MM.1S (cell line): ENCODE measurements around the gene G6PD.

ENCODE experiments used
- DNase-seq: peaks from one replicate; pipeline ENCODE4 v3.0.0-alpha.2; 2015
- H2AFZ ChIP-seq: fragments of 300-600 bp; sonication (generic); 2 replicates; pipeline ENCODE4 v1.6.0; 2016; ENCODE audit warnings: antibody characterized with exemption, low read length
- H3F3A ChIP-seq: fragments of 300-600 bp; sonication (generic); 2 replicates; pipeline ENCODE4 v1.6.1; 2016; ENCODE audit warnings: mild to moderate bottlenecking, antibody characterized with exemption, low read length, moderate library complexity, mixed read lengths; ENCODE audit not compliant: insufficient read depth
- H3K27ac ChIP-seq: fragments of 300-600 bp; sonication (generic); 2 replicates; pipeline ENCODE4 v1.5.1; 2016; ENCODE audit warnings: mild to moderate bottlenecking, low read length
- H3K27me3 ChIP-seq: fragments of 300-600 bp; sonication (generic); replicated peaks from 2 replicates; pipeline ENCODE4 v1.6.0; 2016; ENCODE audit warnings: low read length; ENCODE audit not compliant: insufficient read depth
- H3K36me3 ChIP-seq: fragments of 300-600 bp; sonication (generic); replicated peaks from 2 replicates; pipeline ENCODE4 v1.6.1; 2016; ENCODE audit warnings: mild to moderate bottlenecking, low read length, mixed read lengths; ENCODE audit not compliant: insufficient read depth
- H3K4me1 ChIP-seq: fragments of 300-600 bp; sonication (generic); 2 replicates; pipeline ENCODE4 v1.6.1; 2016; ENCODE audit warnings: low read length, mixed read lengths
- H3K4me2 ChIP-seq: fragments of 300-600 bp; sonication (generic); 2 replicates; pipeline ENCODE4 v1.6.0; 2016; ENCODE audit warnings: low read depth, low read length
- H3K4me3 ChIP-seq: fragments of 300-600 bp; sonication (generic); 2 replicates; pipeline ENCODE4 v1.5.1; 2016; ENCODE audit warnings: low read length, mixed read lengths
- H3K79me2 ChIP-seq: fragments of 300-600 bp; sonication (generic); 2 replicates; pipeline ENCODE4 v1.6.1; 2016; ENCODE audit warnings: mixed run types, low read length, mixed read lengths
- H3K9ac ChIP-seq: fragments of 300-600 bp; sonication (generic); 2 replicates; pipeline ENCODE4 v1.6.1; 2016; ENCODE audit warnings: low read length, mixed read lengths
- H3K9me2 ChIP-seq: fragments of 300-600 bp; sonication (generic); replicated peaks from 2 replicates; pipeline ENCODE4 v1.6.1; 2016; ENCODE audit warnings: mild to moderate bottlenecking, low read length, mixed read lengths; ENCODE audit not compliant: insufficient read depth
- H3K9me3 ChIP-seq: fragments of 300-600 bp; sonication (generic); replicated peaks from 2 replicates; pipeline ENCODE4 v1.6.1; 2016; ENCODE audit warnings: mild to moderate bottlenecking, low read length, mixed read lengths; ENCODE audit not compliant: insufficient read depth
- H4K20me1 ChIP-seq: fragments of 300-600 bp; sonication (generic); 2 replicates; pipeline ENCODE4 v1.6.1; 2016; ENCODE audit warnings: mild to moderate bottlenecking, low read length, moderate library complexity, mixed read lengths; ENCODE audit not compliant: insufficient read depth
- EZH2 ChIP-seq: fragments of 300-600 bp; sonication (generic); optimal IDR thresholded peaks from 2 replicates; pipeline ENCODE3; 2017; ENCODE audit warnings: low read depth, mild to moderate bottlenecking, antibody characterized with exemption, low read length, mixed read lengths
- EZH2phosphoT487 ChIP-seq: fragments of 300-600 bp; sonication (generic); IDR thresholded peaks from 2 replicates; pipeline ENCODE4 v1.6.1; 2018; ENCODE audit warnings: antibody characterized with exemption, low read length
- TF ChIP-seq, protein P1 (sequence below): fragments of 300-600 bp; sonication (generic); IDR thresholded peaks from 2 replicates; pipeline ENCODE4 v1.5.1; 2016; ENCODE audit warnings: antibody characterized with exemption, low read length, mixed read lengths

G6PD gene

GRCh38 chrX:154546354-154547244 is at the start of gene G6PD:
Gene G6PD, minus strand, starts transcription at chrX:154546846. Its CDS starts 691 bp downstream, at chrX:154546155.
- Histone ChIP-seq H4K20me1 (no peaks in the 10 kb centered on the region), H3K27me3 (no peaks in the 10 kb centered on the region), H3K27ac (peak within 1 kb of the TSS; percentile 85), H3K9me2 (no peaks in the 10 kb centered on the region), H3K79me2 (peaks cover 38% of the 10 kb centered on the region), H3K4me1 (0 out of 2 replicates have a peak, but pooled peaks cover 4% of the 10 kb centered on the region), H2AFZ (peak within 1 kb of the TSS; percentile 77), H3K9ac (peak within 1 kb of the TSS; percentile 74), H3K36me3 (no peaks in the 10 kb centered on the region), H3K4me2 (peak within 1 kb of the TSS; percentile 94), H3K4me3 (peak within 1 kb of the TSS; percentile 94), H3F3A (no peaks in the 10 kb centered on the region), H3K9me3 (no peaks in the 10 kb centered on the region)
- TF ChIP-seq, protein P1, sequence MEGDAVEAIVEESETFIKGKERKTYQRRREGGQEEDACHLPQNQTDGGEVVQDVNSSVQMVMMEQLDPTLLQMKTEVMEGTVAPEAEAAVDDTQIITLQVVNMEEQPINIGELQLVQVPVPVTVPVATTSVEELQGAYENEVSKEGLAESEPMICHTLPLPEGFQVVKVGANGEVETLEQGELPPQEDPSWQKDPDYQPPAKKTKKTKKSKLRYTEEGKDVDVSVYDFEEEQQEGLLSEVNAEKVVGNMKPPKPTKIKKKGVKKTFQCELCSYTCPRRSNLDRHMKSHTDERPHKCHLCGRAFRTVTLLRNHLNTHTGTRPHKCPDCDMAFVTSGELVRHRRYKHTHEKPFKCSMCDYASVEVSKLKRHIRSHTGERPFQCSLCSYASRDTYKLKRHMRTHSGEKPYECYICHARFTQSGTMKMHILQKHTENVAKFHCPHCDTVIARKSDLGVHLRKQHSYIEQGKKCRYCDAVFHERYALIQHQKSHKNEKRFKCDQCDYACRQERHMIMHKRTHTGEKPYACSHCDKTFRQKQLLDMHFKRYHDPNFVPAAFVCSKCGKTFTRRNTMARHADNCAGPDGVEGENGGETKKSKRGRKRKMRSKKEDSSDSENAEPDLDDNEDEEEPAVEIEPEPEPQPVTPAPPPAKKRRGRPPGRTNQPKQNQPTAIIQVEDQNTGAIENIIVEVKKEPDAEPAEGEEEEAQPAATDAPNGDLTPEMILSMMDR = no peak
- no peak for TF ChIP-seq EZH2phosphoT487
- TF ChIP-seq EZH2 = no peak
- DNase-seq = peak; percentile 72

- H3K4me3 ChIP-seq = no peak overlapping the region
- no peaks in the 10 kb centered on the region for H3F3A ChIP-seq
- no peaks in the 10 kb centered on the region; the same call in 1 of the 2 replicates for H3K27me3 ChIP-seq
- H4K20me1 ChIP-seq = no peaks in the 10 kb centered on the region
- no peak for TF ChIP-seq EZH2
- TF ChIP-seq EZH2phosphoT487 = no peak
- TF ChIP-seq, protein P1 = no peak
- no peaks in the 10 kb centered on the region for H3K9me3 ChIP-seq
- no peak overlapping the region for H3K27ac ChIP-seq
- DNase-seq = no peak
- H3K79me2 ChIP-seq = no peaks in the 10 kb centered on the region
- no peak overlapping the region for H3K9ac ChIP-seq
- no peak overlapping the region for H3K4me2 ChIP-seq
- no peaks in the 10 kb centered on the region for H3K9me2 ChIP-seq
- H2AFZ ChIP-seq = no peak overlapping the region
- H3K4me1 ChIP-seq = no peaks in the 10 kb centered on the region
- no peaks in the 10 kb centered on the region for H3K36me3 ChIP-seq
These were observed 49.1 kb upstream of the G6PD start for GRCh38 chrX:154595559-154596249.

DNA sequence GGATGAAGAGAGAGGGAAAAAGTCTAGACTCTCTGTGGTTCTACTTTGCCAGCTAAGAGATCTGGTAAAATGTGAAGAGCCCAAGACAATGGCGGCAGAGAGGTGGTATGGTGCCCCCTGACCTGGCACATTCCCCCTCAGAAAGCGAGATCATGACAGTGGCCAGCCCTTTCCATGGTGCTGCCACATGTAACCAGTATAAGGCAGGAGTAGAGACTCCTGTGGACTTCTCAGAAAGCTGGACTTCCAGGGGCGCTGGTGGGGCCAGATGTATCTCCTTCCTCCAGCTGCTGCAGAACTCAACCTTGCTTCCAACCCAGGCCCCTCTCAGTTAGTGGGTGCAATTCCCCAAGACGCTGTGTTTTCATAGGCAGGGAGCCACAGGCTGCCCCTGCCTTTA is 47.8 kb upstream of the G6PD start:
- no peaks in the 10 kb centered on the region for H3K36me3 ChIP-seq
- H3K27ac ChIP-seq = no peak overlapping the region
- H3K27me3 ChIP-seq = no peaks in the 10 kb centered on the region; the same call in 1 of the 2 replicates
- H3K4me3 ChIP-seq = no peak overlapping the region
- no peaks in the 10 kb centered on the region for H3F3A ChIP-seq
- no peak overlapping the region for H2AFZ ChIP-seq
- H3K4me2 ChIP-seq = no peak overlapping the region
- H3K9me3 ChIP-seq = no peaks in the 10 kb centered on the region
- no peaks in the 10 kb centered on the region for H3K79me2 ChIP-seq
- H3K4me1 ChIP-seq = no peaks in the 10 kb centered on the region
- H3K9ac ChIP-seq = no peak overlapping the region
- H3K9me2 ChIP-seq = no peaks in the 10 kb centered on the region
- no peak for DNase-seq
- no peaks in the 10 kb centered on the region for H4K20me1 ChIP-seq
- TF ChIP-seq EZH2phosphoT487 (no peak), EZH2 (no peak)
- TF ChIP-seq, protein P1 = no peak
